Hematopoietic multipotent progenitor cell treated with erythropoietin and hydrocortisone succinate and interleukin-3 and kit ligand, for 15 days (in vitro differentiated cells): ENCODE measurements around the gene C6orf132.
"Not testable (repeated sequence)": the region's sequence is repeated elsewhere in the genome, so short reads cannot be mapped to it uniquely, and the experiment has no call there.

Experiments used
- DNase-seq: peaks from one replicate; pipeline ENCODE4 v3.0.0-alpha.2; 2015; ENCODE audit warnings: low spot score

Gene C6orf132

DNA sequence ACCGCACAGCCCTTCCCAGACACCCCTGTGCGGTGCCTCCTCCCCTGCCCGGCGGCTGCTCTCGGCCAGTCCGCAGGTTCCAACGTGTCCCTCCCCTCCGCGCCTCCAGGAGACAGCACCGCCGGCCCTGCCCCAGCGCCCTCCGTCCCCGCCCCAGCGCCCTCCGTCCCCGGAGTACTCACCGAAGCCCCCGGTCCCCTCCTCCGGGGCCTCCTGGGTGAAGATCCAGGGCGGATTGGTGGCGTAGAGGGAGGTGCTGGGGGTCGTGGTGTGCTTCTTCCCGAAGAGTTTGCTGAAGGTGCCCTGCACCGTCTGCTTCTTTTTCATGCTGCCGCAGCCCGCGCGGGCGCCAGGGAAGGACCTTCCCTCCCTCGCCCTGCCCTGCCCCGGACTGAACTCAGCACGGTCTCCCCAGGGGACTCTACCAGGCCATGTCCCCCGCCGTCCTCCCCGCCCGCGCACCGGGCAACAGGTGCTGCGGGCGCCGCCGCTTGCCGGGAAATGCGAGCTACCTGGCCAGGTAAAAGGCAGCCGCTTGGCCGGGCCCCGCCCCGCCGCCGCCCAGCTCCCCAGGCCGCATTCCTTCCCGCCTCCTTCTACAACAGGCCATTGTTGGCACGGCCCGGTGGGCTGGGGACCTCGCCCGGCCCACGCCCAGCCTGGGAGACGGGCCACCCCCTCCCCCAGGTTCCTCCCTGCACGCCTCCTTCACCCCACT, at the start of gene C6orf132:
C6orf132 (minus strand) TSS at position 503 of the 718 bp plus-strand sequence; CDS start at position 327, 176 bp downstream.
- no peak for DNase-seq

DNA sequence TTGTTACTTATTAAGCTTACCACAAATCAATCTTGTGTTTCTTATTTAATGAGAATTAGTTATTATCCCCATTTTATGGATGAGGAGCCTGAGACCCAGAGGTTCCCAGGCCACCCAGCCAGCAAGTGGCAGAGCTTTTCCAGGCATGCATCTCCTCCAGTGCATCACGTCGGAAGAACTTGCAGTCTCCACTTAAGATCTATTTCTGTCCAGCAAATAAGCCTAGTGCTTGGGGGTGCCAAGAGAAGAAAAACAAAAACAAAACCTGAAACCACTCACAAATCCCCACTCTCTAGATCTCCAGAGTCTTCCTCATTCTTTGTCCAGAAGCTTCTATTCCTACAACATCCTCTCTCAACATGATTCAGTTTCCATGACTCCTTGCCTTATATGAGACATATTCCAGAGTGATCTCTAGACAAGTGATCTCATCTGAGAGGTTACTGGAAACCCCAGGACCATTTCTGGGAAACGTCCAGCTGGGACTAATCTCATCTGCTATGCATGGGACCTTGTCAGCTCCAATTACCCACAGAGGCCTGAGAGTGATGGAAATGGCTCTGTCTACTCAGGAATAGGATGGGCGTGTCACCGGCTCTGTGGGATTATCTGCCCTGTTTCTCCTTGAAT, 48.2 kb upstream of the C6orf132 start:
- no peak for DNase-seq

DNA sequence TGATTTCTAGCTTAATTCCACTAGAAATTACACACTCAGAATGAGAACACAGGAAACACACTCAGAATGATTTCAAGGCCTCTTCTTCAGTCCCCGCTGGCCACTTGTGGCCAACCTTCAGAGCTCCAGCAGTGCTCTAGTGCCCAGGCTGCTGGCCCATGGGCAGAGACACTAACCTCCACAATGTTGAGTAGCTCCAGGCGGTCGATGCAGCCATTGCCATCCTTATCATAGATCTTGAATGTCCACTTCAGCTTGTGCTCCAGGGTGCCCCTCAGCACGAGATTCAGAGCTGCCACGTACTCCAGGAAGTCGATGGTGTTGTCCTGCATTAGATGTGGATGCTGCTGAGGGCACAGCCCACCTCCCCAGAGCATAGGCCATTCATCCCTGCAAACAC, 46.0 kb upstream of the C6orf132 start:
- no peak for DNase-seq

- DNase-seq, result no peak
Measured at GRCh38 chr6:42185597-42185996, 43.2 kb upstream of the C6orf132 start.

DNA sequence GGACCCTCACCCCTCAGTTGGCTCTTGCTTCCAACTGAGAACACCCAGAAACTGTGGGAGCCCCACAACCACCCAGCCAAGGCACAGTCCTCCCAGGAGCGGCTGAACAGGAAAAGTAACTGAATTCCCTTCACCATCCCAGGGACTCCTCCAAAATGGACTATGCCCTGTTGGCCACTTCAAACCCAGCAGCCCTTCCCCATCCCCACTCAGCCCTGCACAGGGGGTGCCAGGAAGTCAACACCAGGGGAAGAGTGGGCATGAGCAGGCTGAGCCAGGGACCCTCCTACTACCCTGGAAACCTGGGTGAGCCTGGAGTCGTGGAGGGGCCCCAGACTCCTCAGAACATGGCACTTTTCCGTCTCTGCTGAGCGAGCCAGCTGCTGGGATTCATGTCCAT, 42.1 kb upstream of the C6orf132 start:
- DNase-seq, result no peak

- no peak for DNase-seq
Measured at GRCh38 chr6:42182101-42182500, 39.7 kb upstream of the C6orf132 start.

DNA sequence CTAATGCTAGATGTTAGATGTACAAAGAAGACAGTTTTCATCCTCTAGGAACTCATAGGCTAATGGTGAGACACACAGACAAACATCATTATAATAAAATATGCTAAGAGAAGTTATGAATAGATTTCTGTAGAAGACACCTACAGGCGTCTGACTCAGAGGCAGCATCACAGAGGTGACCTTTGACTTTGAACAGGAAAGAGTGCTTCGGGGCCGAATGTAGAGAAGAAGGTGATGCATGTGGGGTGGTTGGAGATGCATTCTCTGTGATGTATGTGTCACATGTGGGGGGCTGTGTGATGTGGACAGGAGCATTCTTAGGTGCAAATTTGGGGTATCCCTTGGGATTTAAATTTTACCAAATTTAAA, 37.5 kb upstream of the C6orf132 start:
- DNase-seq, result no peak

DNA sequence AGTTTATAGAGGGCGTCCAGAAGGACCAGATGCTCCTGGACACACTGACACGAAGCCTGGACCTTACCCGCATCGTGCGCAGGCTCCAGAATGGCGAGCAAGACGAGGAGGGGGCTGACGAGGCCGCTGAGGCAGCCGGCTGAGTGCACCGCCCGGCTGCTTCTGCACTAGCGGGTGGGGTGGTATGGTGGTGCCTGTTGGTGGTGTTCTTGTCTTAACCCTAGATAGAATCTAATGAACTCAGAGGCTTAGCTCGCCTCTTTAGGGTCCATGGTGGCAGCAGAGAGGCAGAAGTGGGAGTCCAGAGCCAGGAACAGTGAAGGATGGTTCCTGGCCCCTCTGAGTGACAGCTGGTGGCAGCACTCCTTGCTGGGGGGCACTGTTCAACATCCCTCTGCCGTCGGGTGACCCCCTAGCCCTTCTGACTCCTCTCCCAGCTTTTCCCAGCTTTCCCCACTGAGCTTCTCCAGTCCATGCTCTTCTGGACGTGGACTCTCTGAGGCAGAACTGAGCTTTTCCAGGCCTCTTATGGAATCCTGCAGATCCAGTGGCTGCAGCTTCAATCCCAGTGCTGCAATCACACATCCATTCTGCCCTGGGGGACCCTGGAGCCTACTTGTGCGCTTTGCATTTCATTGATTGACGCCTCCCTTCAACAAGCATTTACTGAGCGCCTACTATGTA, 37.0 kb upstream of the C6orf132 start:
- DNase-seq, result no peak

DNA sequence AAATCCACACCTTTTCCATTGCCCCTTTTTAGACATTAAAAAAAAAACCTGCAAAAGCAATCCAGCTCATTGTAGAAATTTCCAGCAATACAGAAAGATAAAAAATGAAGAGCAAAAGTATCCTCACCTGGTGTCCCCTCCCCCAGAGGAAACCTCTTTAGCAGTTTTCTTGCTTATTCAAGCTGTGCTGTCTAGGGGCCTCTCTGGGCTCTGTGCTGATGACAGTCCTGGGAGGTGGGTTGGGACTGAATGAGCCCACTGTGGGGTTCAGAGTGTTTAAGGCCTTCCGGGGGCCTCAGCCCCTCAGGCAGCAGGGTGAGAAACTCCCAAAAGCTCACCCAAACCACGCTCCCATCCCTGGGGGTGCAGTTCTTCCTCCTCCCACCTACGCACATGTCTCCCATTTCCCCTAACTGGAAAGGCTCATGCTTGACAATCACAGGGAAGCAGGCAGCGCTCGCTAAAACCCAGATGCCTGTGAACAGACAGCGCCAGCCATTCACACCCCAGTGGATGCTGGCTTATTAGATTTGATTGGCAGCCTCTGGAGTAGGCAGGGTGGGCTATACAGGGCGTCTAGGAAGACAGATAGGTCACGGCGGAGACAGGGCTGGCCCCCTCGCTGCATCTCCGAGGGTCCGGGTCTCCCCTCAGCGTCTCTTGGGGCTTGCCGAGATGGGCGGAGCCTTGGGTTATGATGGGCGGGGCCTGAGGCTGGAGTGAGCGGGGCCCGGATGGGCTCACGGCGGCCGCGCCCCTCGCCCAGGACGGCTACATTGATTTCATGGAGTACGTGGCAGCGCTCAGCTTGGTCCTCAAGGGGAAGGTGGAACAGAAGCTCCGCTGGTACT, 35.3 kb upstream of the C6orf132 start:
- no peak for DNase-seq

GRCh38 chr6:42176981-42177380, 34.6 kb upstream of the C6orf132 start:
- DNase-seq, result no peak

DNA sequence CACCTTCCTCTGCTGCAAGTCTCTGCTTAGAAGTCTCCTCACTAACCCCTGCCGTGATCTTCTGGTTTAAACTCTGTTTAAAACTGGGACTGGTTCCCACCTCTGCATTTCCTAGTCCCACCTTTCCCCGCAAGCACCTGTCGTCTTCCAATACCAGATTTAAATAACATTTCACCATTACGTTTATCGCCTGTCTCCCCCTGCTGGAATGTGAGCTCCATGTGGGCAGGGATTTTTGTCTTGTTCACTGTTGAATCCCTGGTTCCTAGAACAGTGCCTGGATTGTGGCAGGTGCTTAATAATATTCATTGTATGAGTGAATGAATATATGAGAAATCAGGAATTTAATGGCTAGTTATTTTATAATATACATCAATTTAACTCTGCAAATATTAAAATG, 33.4 kb upstream of the C6orf132 start:
- DNase-seq, result no peak

- DNase-seq, result no peak
Measured at GRCh38 chr6:42173101-42173500, 30.7 kb upstream of the C6orf132 start, which contains the start of gene GUCA1A. Gene GUCA1A (plus strand): TSS chr6:42173364. CDS start chr6:42173614, 250 bp downstream.

- no peak for DNase-seq
Measured at GRCh38 chr6:42171813-42172581, 29.6 kb upstream of the C6orf132 start.

- not testable (repeated sequence) for DNase-seq
Measured at GRCh38 chr6:42169780-42170179, 27.4 kb upstream of the C6orf132 start.

GRCh38 chr6:42168650-42169049, 26.2 kb upstream of the C6orf132 start:
- no peak for DNase-seq

DNA sequence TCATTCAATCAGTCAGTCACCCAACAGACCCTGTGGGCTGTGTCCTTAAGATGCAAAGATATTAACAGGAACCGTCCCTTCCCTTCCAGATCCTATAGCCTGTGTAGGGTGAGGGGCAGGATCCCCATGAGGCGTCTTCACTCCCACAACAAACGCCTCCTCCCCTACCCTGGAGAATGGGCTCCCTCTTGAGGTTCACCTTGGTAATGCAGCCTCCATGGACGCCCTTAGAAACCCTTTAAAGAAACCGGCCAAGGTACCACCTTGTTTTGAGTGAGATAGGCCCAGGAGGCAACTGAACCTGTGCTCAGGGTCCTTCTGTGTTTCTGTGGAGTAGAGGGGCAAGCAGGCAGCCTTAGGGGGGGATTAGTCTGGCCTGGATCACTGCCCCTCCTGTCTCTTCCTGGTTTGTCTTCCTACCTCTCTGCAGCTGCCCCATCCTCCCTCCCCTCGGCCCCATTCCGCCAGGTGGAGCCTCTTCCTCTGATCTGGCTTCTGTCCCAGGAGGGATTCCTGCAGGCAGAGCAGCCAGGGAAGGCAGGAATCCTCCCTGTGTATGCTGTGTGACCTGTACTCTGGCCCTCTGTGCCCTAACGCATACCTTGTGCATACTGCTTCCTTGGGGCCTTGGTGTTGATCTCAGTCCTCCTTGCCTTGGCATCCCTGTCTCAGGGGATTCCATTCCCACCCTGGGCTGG, 24.2 kb upstream of the C6orf132 start:
- DNase-seq, result peak; percentile 79

- no peak for DNase-seq
Measured at GRCh38 chr6:42165016-42165415, 22.6 kb upstream of the C6orf132 start.

DNA sequence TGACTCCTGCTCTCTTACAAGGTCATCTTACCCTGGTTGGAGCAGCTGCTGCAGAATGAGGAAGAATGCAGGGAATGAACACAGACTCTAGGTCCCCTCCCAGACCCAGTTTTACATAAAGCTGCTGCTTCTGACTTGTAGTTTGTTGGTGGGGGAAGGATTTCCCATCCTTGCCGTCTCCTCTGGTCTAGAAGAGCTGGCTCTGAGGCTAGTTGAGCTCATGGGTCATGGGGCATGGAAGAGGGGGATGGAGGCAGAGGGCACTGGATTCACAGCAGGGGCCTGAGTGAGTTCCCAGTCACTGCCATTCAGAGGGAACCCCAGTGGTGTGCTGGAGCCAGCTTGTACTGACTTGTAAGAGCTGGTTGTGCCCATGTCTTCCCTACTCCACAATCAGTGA, 21.6 kb upstream of the C6orf132 start:
- DNase-seq, result no peak

GRCh38 chr6:42162812-42163211, 20.4 kb upstream of the C6orf132 start:
- DNase-seq, result no peak

GRCh38 chr6:42162384-42162783, 20.0 kb upstream of the C6orf132 start:
- no peak for DNase-seq
